Neuronal stem cell (in vitro differentiated cells): ENCODE results near the gene LAMA2.

Source experiments
- DNase-seq: peaks from one replicate; pipeline ENCODE4 v3.0.0-alpha.2; 2013; ENCODE audit warnings: low spot score
- H2AFZ ChIP-seq: one replicate; pipeline ENCODE4 v1.6.1; 2013; ENCODE audit warnings: mild to moderate bottlenecking, low read length, inconsistent platforms
- H2AK5ac ChIP-seq: 2 replicates; pipeline ENCODE4 v1.6.1; 2013; ENCODE audit warnings: low read depth, mild to moderate bottlenecking, inconsistent platforms, low read length, moderate library complexity, mixed read lengths
- H2BK120ac ChIP-seq: 2 replicates; pipeline ENCODE4 v1.6.1; 2013; ENCODE audit warnings: low read depth, mild to moderate bottlenecking, inconsistent platforms, low read length, moderate library complexity, mixed read lengths
- H2BK12ac ChIP-seq: one replicate; pipeline ENCODE4 v1.6.1; 2013; ENCODE audit warnings: low read length, inconsistent platforms
- H2BK15ac ChIP-seq: 2 replicates; pipeline ENCODE4 v1.6.1; 2013; ENCODE audit warnings: mild to moderate bottlenecking, low read length, inconsistent platforms, mixed read lengths
- H2BK5ac ChIP-seq: one replicate; pipeline ENCODE4 v1.6.1; 2013; ENCODE audit warnings: inconsistent platforms, mild to moderate bottlenecking, low read length, moderate library complexity
- H3K14ac ChIP-seq: one replicate; pipeline ENCODE4 v1.6.1; 2013; ENCODE audit warnings: low read length, inconsistent platforms
- H3K18ac ChIP-seq: 2 replicates; pipeline ENCODE4 v1.6.1; 2013; ENCODE audit warnings: low read length, inconsistent platforms
- H3K23ac ChIP-seq: 2 replicates; pipeline ENCODE4 v1.6.1; 2013; ENCODE audit warnings: low read depth, mild to moderate bottlenecking, mixed read lengths, low read length, inconsistent platforms; ENCODE audit not compliant: poor library complexity
- H3K27ac ChIP-seq: replicated peaks from 3 replicates; pipeline ENCODE4 v1.5.1; 2013; ENCODE audit warnings: low read length, inconsistent platforms
- H3K27me3 ChIP-seq, 3 experiments: 2 replicates each; pipeline ENCODE4 v1.6.1; 2013; ENCODE audit warnings: low read length in 3 of 3, mild to moderate bottlenecking in 2 of 3, inconsistent platforms in 1 of 3, low read depth in 1 of 3, mixed read lengths in 1 of 3, moderate library complexity in 1 of 3; ENCODE audit not compliant: control insufficient read depth in 3 of 3, insufficient read depth in 3 of 3
- H3K36me3 ChIP-seq, 2 donors: replicated peaks in 1 of 2; 2 replicates each; pipeline ENCODE4 v1.6.1; 2013; ENCODE audit warnings: low read length in 2 of 2; ENCODE audit not compliant: control insufficient read depth in 2 of 2, insufficient read depth in 2 of 2
- H3K4ac ChIP-seq: 2 replicates; pipeline ENCODE4 v1.6.1; 2013; ENCODE audit warnings: inconsistent platforms, mild to moderate bottlenecking, low read length, moderate library complexity
- H3K4me1 ChIP-seq, 2 donors: 1 replicate in 1 of 2; 2 replicates in 1 of 2; pipeline ENCODE4 v1.6.1; 2013; ENCODE audit warnings: low read length in 2 of 2, low read depth in 1 of 2; ENCODE audit not compliant: control insufficient read depth in 2 of 2, insufficient read depth in 1 of 2
- H3K4me2 ChIP-seq: one replicate; pipeline ENCODE4 v1.6.1; 2013; ENCODE audit warnings: mild to moderate bottlenecking, low read length, inconsistent platforms; ENCODE audit not compliant: insufficient read depth, poor library complexity, severe bottlenecking
- H3K4me3 ChIP-seq, 2 donors: 2 replicates each; pipeline ENCODE4 v1.5.1; 2013; ENCODE audit warnings: low read length in 2 of 2, mild to moderate bottlenecking in 2 of 2, inconsistent platforms in 1 of 2, moderate library complexity in 1 of 2
- H3K79me1 ChIP-seq: one replicate; pipeline ENCODE4 v1.6.1; 2013; ENCODE audit warnings: low read depth, mild to moderate bottlenecking, inconsistent platforms, low read length, moderate library complexity
- H3K9ac ChIP-seq: one replicate; pipeline ENCODE4 v1.6.1; 2013; ENCODE audit warnings: mild to moderate bottlenecking, low read depth, low read length, inconsistent platforms; ENCODE audit not compliant: poor library complexity
- H3K9me3 ChIP-seq, 2 donors: replicated peaks in 1 of 2; 2 replicates each; pipeline versions ENCODE3 to v1.6.1; 2013; ENCODE audit warnings: low read length in 2 of 2, mild to moderate bottlenecking in 2 of 2, inconsistent platforms in 1 of 2, low read depth in 1 of 2, mixed read lengths in 1 of 2, moderate library complexity in 1 of 2; ENCODE audit not compliant: control insufficient read depth in 2 of 2, insufficient read depth in 1 of 2
- H4K8ac ChIP-seq: one replicate; pipeline ENCODE4 v1.6.1; 2013; ENCODE audit warnings: low read depth, mild to moderate bottlenecking, inconsistent platforms, low read length, moderate library complexity
- H4K91ac ChIP-seq: one replicate; pipeline ENCODE4 v1.6.1; 2013; ENCODE audit warnings: low read length, low read depth, mild to moderate bottlenecking, inconsistent platforms; ENCODE audit not compliant: poor library complexity
- WGBS, 2 donors: extraction: QIAGEN DNeasy Blood & Tissue Kit; methylation state at CpG; one replicate each; pipeline ENCODE4 v1.1.7; 2013; ENCODE audit warnings: missing lambda C conversion rate in 2 of 2, mixed read lengths in 1 of 2; ENCODE audit not compliant: insufficient read length in 2 of 2, insufficient replicate concordance in 1 of 2; ENCODE audit errors: extremely low coverage in 2 of 2; 5-methylcytosine and 5-hydroxymethylcytosine counted together

Gene LAMA2

DNA sequence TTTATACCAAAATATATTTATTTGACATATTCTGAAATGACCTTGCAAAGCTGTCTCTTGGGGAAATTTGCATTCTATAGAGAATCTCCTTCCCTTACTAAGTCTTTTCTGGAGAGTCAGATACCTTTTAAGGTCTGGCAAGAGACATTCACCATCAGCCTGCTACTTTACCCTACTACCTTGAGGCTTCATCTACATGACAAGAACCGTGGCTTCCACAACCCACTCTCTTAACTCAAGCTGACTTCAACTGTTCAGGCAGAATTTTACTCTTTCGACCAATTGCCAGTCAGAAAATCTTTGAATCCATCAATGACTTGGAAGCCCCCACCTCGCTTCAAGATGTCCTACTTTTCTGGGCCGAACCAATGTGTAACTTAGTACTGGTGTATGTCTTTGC is 314.2 kb downstream of the LAMA2 start:
- Histone ChIP-seq H2AFZ (no peak overlapping the region), H3K9ac (no peak overlapping the region), H3K9me3 (no peaks in the 10 kb centered on the region), H3K23ac (no peak overlapping the region), H3K4ac (no peak overlapping the region), H3K4me2 (no peak overlapping the region), H3K27ac (no peak overlapping the region), H4K91ac (no peak overlapping the region), H3K36me3 (no peaks in the 10 kb centered on the region), H2BK120ac (no peak overlapping the region), H2BK5ac (no peak overlapping the region), H2BK15ac (no peak overlapping the region), H3K4me3 (no peak overlapping the region), H3K4me1 (peaks cover 5 to 6% of the 10 kb centered on the region in 2 donors), H3K79me1 (no peaks in the 10 kb centered on the region), H3K18ac (no peak overlapping the region), H3K27me3 (no peaks in the 10 kb centered on the region), H2BK12ac (no peak overlapping the region), H2AK5ac (no peak overlapping the region), H4K8ac (no peak overlapping the region), H3K14ac (no peak overlapping the region)
- WGBS, 2 donors: no CpG with 5 or more reads among the region's 4 CpGs
- no peak for DNase-seq

GRCh38 chr6:129200151-129200550 is 317.2 kb downstream of the LAMA2 start:
- Histone ChIP-seq H3K14ac (no peak overlapping the region), H2BK120ac (no peak overlapping the region), H3K4me3 (no peak overlapping the region), H3K9ac (no peak overlapping the region), H2BK15ac (no peak overlapping the region), H3K79me1 (no peaks in the 10 kb centered on the region), H3K4me1 (peaks cover 6 to 8% of the 10 kb centered on the region in 2 donors), H2AK5ac (no peak overlapping the region), H2AFZ (no peak overlapping the region), H3K18ac (no peak overlapping the region), H3K9me3 (no peaks in the 10 kb centered on the region), H2BK5ac (no peak overlapping the region), H3K36me3 (no peaks in the 10 kb centered on the region), H3K4ac (no peak overlapping the region), H3K27me3 (no peaks in the 10 kb centered on the region), H4K91ac (no peak overlapping the region), H2BK12ac (no peak overlapping the region), H3K23ac (no peak overlapping the region), H3K27ac (no peak overlapping the region), H3K4me2 (no peak overlapping the region), H4K8ac (no peak overlapping the region)
- no CpG with 5 or more reads among the region's 9 CpGs for WGBS, 2 donors
- DNase-seq: no peak

- H3K4me2 ChIP-seq: no peak overlapping the region
- peak overlapping the region; percentile 12 for H2AFZ ChIP-seq
- no peak overlapping the region for H3K23ac ChIP-seq
- H2AK5ac ChIP-seq: no peak overlapping the region
- no peak overlapping the region for H3K14ac ChIP-seq
- no peak overlapping the region for H2BK120ac ChIP-seq
- DNase-seq: no peak
- no peak overlapping the region for H3K18ac ChIP-seq
- no peaks in the 10 kb centered on the region for H3K79me1 ChIP-seq
- no CpG with 5 or more reads among the region's 5 CpGs for WGBS, 2 donors
- H3K4ac ChIP-seq: no peak overlapping the region
- no peak overlapping the region for H2BK5ac ChIP-seq
- no peak overlapping the region for H4K8ac ChIP-seq
- H3K27me3 ChIP-seq: no peaks in the 10 kb centered on the region
- no peak overlapping the region for H3K4me3 ChIP-seq
- H2BK12ac ChIP-seq: no peak overlapping the region
- no peaks in the 10 kb centered on the region for H3K9me3 ChIP-seq
- no peak overlapping the region for H4K91ac ChIP-seq
- H3K36me3 ChIP-seq: no peaks in the 10 kb centered on the region
- H3K9ac ChIP-seq: no peak overlapping the region
- no peak overlapping the region for H2BK15ac ChIP-seq
- peaks cover 2 to 14% of the 10 kb centered on the region in 2 donors for H3K4me1 ChIP-seq
- no peak overlapping the region for H3K27ac ChIP-seq
Observed at GRCh38 chr6:129203190-129203900, 320.4 kb downstream of the LAMA2 start.

DNA sequence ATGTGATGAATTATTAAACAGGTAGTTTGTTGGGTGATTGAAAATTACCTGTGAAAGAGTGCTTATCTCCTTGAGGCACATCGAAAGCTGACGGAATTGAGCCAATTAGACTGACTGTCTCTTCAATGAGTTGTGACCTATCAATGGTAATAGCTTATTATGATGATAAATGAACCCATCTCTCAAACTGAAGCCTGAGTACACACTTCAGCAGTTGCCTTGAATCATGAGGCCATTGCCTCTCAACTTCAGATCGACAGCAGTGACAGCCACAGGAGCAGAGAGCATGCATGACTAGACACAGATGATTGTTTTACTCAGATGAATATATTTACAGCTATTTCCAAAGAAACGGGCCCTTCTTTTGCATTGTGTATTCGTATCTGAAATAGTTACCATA is 323.9 kb downstream of the LAMA2 start:
- no peak overlapping the region for H3K27ac ChIP-seq
- no peak overlapping the region for H3K4me3 ChIP-seq
- no peak overlapping the region for H4K91ac ChIP-seq
- H3K79me1 ChIP-seq: no peaks in the 10 kb centered on the region
- peaks cover 0 to 13% of the 10 kb centered on the region in 2 donors for H3K4me1 ChIP-seq
- peak overlapping the region; percentile 1 for H2AFZ ChIP-seq
- no peak overlapping the region for H3K9ac ChIP-seq
- H3K4me2 ChIP-seq: no peak overlapping the region
- H3K36me3 ChIP-seq: no peaks in the 10 kb centered on the region
- no peaks in the 10 kb centered on the region for H3K27me3 ChIP-seq
- no peak overlapping the region for H3K14ac ChIP-seq
- no peak overlapping the region for H2BK15ac ChIP-seq
- no peak overlapping the region for H2AK5ac ChIP-seq
- no peak overlapping the region for H2BK5ac ChIP-seq
- no peak for DNase-seq
- H3K18ac ChIP-seq: no peak overlapping the region
- no peak overlapping the region for H3K23ac ChIP-seq
- H2BK12ac ChIP-seq: no peak overlapping the region
- WGBS, 2 donors: no CpG with 5 or more reads among the region's 5 CpGs
- H3K4ac ChIP-seq: no peak overlapping the region
- no peak overlapping the region for H4K8ac ChIP-seq
- no peaks in the 10 kb centered on the region for H3K9me3 ChIP-seq
- no peak overlapping the region for H2BK120ac ChIP-seq
